HCT116 (cell line): Measurements from ENCODE around the gene RNF11. TPM values are rescaled to one million over a fixed set of nuclear protein-coding genes. Genes with fewer than 3 reads are reported as not detected.

Experiments
- ATAC-seq: fragments of 200-7000 bp; cut with Tn5 transposase; 2 replicates; pipeline ENCODE4 v1.9.1; 2020; ENCODE audit warnings: mild to moderate bottlenecking, moderate library complexity
- BruUV-seq: library from RNA; stranded (reverse); fragments of 400-500 nt; replicated peaks from 2 replicates; lab custom pipeline; 2021; lab: Mats Ljungman, UMichigan
- CTCF ChIA-PET: fragments of 300-600 bp; sonication (Branson Sonifier 250); formaldehyde crosslinking; loops from one replicate; lab custom pipeline; 2021; ENCODE audit warnings: antibody characterized with exemption; lab: Charles Lee
- POLR2A ChIA-PET: fragments of 300-600, 350-600 bp; sonication (Branson Sonifier 250); formaldehyde crosslinking; loops from one replicate; lab custom pipeline; 2021; ENCODE audit warnings: antibody characterized with exemption; lab: Charles Lee
- RAD21 ChIA-PET, 2 experiments: fragments of 300-600 bp; sonication (Branson Sonifier 250); formaldehyde crosslinking; loops; one replicate each; lab custom pipeline; 2023; ENCODE audit warnings: low total read pairs in 2 of 2; ENCODE audit not compliant: uncharacterized antibody in 2 of 2, unreplicated experiment in 2 of 2, low non-redundant PET in 1 of 2; lab: Charles Lee
- DNase-seq: peaks from one replicate; pipeline ENCODE4 v3.0.0-alpha.2; 2010; ENCODE audit warnings: low read depth, low spot score
- H2AFZ ChIP-seq: fragments of 200-600 bp; shearing (Covaris generic), sonication (generic); 2 replicates; pipeline ENCODE4 v1.6.1; 2017; ENCODE audit warnings: low read depth, mixed run types, mixed read lengths, antibody characterized with exemption, low read length; ENCODE audit not compliant: poor library complexity, severe bottlenecking
- H3K27ac ChIP-seq: 2 replicates; pipeline ENCODE4 v1.5.1; 2012; ENCODE audit warnings: low read depth, low read length
- H3K27me3 ChIP-seq: fragments of 200-600 bp; sonication (generic); 2 replicates; pipeline ENCODE4 v1.6.1; 2016; ENCODE audit warnings: mixed run types, low read length, mixed read lengths; ENCODE audit not compliant: insufficient read depth
- H3K36me3 ChIP-seq, 2 experiments: fragments of 200-500 bp in 1 of 2; fragments of 200-600 bp in 1 of 2; sonication (Bioruptor generic) in 1 of 2; sonication (generic) in 1 of 2; 2 replicates each; pipeline versions ENCODE4 v1.5.1 to v1.6.1; 2014 to 2016; ENCODE audit warnings: low read length in 2 of 2, inconsistent platforms in 1 of 2, mixed read lengths in 1 of 2, mixed run types in 1 of 2; ENCODE audit not compliant: insufficient read depth in 2 of 2, control insufficient read depth in 1 of 2
- H3K4me1 ChIP-seq, 2 experiments: fragments of 200-600 bp in 1 of 2; sonication (generic) in 1 of 2; 2 replicates each; pipeline versions ENCODE4 v1.5.1 to v1.6.1; 2012 to 2017; ENCODE audit warnings: low read length in 2 of 2, inconsistent platforms in 1 of 2, mild to moderate bottlenecking in 1 of 2, mixed read lengths in 1 of 2, mixed run types in 1 of 2, moderate library complexity in 1 of 2; ENCODE audit not compliant: insufficient read depth in 2 of 2, control insufficient read depth in 1 of 2
- H3K4me2 ChIP-seq: fragments of 200-600 bp; sonication (generic); 2 replicates; pipeline ENCODE4 v1.6.1; 2017; ENCODE audit warnings: mixed run types, low read length, mixed read lengths
- H3K4me3 ChIP-seq, 2 experiments: fragments of 200-600 bp in 1 of 2; sonication (generic) in 1 of 2; replicated peaks in 1 of 2; 2 replicates each; pipeline ENCODE4 v1.5.1; 2011 to 2016; ENCODE audit warnings: low read length in 2 of 2, control low read depth in 1 of 2, low read depth in 1 of 2, mild to moderate bottlenecking in 1 of 2, mixed read lengths in 1 of 2, mixed run types in 1 of 2
- H3K79me2 ChIP-seq: fragments of 200-600 bp; sonication (generic); 2 replicates; pipeline ENCODE4 v1.6.1; 2017; ENCODE audit warnings: mild to moderate bottlenecking, mixed run types, low read length, moderate library complexity, mixed read lengths; ENCODE audit not compliant: insufficient read depth
- H3K9ac ChIP-seq: fragments of 200-600 bp; sonication (generic); 2 replicates; pipeline ENCODE4 v1.6.1; 2016; ENCODE audit warnings: low read length, mixed read lengths
- H3K9me2 ChIP-seq: fragments of 200-600 bp; sonication (generic), shearing (Covaris generic); 2 replicates; pipeline ENCODE4 v1.6.1; 2017; ENCODE audit warnings: mixed run types, mild to moderate bottlenecking, moderate library complexity; ENCODE audit not compliant: insufficient read depth
- H3K9me3 ChIP-seq, 2 experiments: fragments of 200-500 bp in 1 of 2; fragments of 200-600 bp in 1 of 2; sonication (Bioruptor generic) in 1 of 2; sonication (generic) in 1 of 2; 2 replicates each; pipeline ENCODE4 v1.6.1; 2014 to 2017; ENCODE audit warnings: low read length in 2 of 2, mixed read lengths in 2 of 2, inconsistent platforms in 1 of 2, low read depth in 1 of 2, mild to moderate bottlenecking in 1 of 2, mixed run types in 1 of 2, moderate library complexity in 1 of 2; ENCODE audit not compliant: control insufficient read depth in 1 of 2, insufficient read depth in 1 of 2
- H4K20me1 ChIP-seq: fragments of 200-600 bp; sonication (generic), shearing (Covaris generic); 2 replicates; pipeline ENCODE4 v1.6.1; 2017; ENCODE audit warnings: mixed run types, mild to moderate bottlenecking, moderate library complexity; ENCODE audit not compliant: insufficient read depth
- CEBPB ChIP-seq: IDR thresholded peaks from 2 replicates; pipeline ENCODE4 v1.6.1; 2012; ENCODE audit warnings: low read depth
- FOSL1 ChIP-seq: IDR thresholded peaks from 2 replicates; pipeline ENCODE4 v1.6.1; 2012; ENCODE audit warnings: low read depth
- JUND ChIP-seq: IDR thresholded peaks from 2 replicates; pipeline ENCODE4 v1.6.1; 2012
- SP1 ChIP-seq: IDR thresholded peaks from 2 replicates; pipeline ENCODE4 v1.6.1; 2012; ENCODE audit warnings: low read depth
- ZFX ChIP-seq: fragments of 450-650 bp; IDR thresholded peaks from 2 replicates; pipeline ENCODE4 v1.6.1; 2017
- ZNF274 ChIP-seq: fragments of 200-500 bp; sonication (Bioruptor generic); IDR thresholded peaks from 2 replicates; pipeline ENCODE4 v1.6.1; 2014; ENCODE audit warnings: mild to moderate bottlenecking, low read depth, low read length, inconsistent platforms
- intact Hi-C: fragments of 100-400 bp; cut with micrococcal nuclease; formaldehyde crosslinking; loops from 2 replicates; pipeline ENCODE4 v1.10.0; 2022
- total RNA-seq: library from RNA; stranded (reverse); gene quantifications from one replicate; pipeline ENCODE4 v1.2.1, GENCODE V29; 2021; ENCODE audit not compliant: unreplicated experiment
- TF ChIP-seq, protein P1 (sequence below): IDR thresholded peaks from 2 replicates; pipeline ENCODE4 v1.6.1; 2012; ENCODE audit warnings: low read depth
- TF ChIP-seq, protein P2 (sequence below): IDR thresholded peaks from 2 replicates; pipeline ENCODE4 v1.6.1; 2011; ENCODE audit warnings: mild to moderate bottlenecking, low read length, moderate library complexity; ENCODE audit not compliant: insufficient replicate concordance; ENCODE audit errors: extremely low read depth

The RNF11 gene
- total RNA-seq, 1 experiment from 2014 or later = 60.9 TPM

DNA sequence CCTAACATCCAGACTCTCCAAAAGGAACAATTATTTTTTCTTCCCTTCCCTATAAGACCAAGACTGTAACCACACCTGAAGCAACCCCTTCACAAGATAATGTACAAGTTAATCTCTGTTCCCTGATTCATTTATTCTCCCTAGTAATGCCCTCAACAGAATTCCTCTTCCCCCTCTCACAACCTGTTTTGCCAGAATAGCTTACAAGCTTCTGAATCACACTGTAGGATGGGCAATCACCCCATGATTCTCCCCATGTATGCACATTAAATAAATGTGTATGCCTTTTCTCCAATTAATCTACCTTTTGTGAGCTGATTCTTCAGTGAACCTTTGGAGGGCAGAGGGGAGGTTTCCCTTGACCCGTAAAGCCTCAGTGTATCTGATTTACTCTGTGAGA is 20.9 kb upstream of the RNF11 start:
- Histone ChIP-seq H3K4me2 (no peak overlapping the region), H3K9me2 (no peaks in the 10 kb centered on the region), H3K4me1 (no peaks in the 10 kb centered on the region), H3K79me2 (no peaks in the 10 kb centered on the region), H4K20me1 (no peaks in the 10 kb centered on the region), H3K9ac (no peak overlapping the region), H2AFZ (no peak overlapping the region), H3K36me3 (no peaks in the 10 kb centered on the region), H3K4me3 (no peak overlapping the region), H3K27me3 (no peaks in the 10 kb centered on the region), H3K27ac (no peak overlapping the region), H3K9me3 (no peaks in the 10 kb centered on the region)
- RAD21 ChIA-PET = no interaction called here
- no peak for ATAC-seq
- POLR2A ChIA-PET = no interaction called here
- TF ChIP-seq ZNF274 = no peak
- TF ChIP-seq ZFX = no peak
- TF ChIP-seq FOSL1 = no peak
- TF ChIP-seq, protein P1, sequence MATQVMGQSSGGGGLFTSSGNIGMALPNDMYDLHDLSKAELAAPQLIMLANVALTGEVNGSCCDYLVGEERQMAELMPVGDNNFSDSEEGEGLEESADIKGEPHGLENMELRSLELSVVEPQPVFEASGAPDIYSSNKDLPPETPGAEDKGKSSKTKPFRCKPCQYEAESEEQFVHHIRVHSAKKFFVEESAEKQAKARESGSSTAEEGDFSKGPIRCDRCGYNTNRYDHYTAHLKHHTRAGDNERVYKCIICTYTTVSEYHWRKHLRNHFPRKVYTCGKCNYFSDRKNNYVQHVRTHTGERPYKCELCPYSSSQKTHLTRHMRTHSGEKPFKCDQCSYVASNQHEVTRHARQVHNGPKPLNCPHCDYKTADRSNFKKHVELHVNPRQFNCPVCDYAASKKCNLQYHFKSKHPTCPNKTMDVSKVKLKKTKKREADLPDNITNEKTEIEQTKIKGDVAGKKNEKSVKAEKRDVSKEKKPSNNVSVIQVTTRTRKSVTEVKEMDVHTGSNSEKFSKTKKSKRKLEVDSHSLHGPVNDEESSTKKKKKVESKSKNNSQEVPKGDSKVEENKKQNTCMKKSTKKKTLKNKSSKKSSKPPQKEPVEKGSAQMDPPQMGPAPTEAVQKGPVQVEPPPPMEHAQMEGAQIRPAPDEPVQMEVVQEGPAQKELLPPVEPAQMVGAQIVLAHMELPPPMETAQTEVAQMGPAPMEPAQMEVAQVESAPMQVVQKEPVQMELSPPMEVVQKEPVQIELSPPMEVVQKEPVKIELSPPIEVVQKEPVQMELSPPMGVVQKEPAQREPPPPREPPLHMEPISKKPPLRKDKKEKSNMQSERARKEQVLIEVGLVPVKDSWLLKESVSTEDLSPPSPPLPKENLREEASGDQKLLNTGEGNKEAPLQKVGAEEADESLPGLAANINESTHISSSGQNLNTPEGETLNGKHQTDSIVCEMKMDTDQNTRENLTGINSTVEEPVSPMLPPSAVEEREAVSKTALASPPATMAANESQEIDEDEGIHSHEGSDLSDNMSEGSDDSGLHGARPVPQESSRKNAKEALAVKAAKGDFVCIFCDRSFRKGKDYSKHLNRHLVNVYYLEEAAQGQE = no peak
- TF ChIP-seq, protein P2, sequence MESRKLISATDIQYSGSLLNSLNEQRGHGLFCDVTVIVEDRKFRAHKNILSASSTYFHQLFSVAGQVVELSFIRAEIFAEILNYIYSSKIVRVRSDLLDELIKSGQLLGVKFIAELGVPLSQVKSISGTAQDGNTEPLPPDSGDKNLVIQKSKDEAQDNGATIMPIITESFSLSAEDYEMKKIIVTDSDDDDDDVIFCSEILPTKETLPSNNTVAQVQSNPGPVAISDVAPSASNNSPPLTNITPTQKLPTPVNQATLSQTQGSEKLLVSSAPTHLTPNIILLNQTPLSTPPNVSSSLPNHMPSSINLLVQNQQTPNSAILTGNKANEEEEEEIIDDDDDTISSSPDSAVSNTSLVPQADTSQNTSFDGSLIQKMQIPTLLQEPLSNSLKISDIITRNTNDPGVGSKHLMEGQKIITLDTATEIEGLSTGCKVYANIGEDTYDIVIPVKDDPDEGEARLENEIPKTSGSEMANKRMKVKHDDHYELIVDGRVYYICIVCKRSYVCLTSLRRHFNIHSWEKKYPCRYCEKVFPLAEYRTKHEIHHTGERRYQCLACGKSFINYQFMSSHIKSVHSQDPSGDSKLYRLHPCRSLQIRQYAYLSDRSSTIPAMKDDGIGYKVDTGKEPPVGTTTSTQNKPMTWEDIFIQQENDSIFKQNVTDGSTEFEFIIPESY = no peak
- TF ChIP-seq SP1 = no peak
- TF ChIP-seq CEBPB = no peak
- no peak for TF ChIP-seq JUND
- BruUV-seq = no TSS peak
- DNase-seq = no peak
- intact Hi-C loops = no loop called here
- CTCF ChIA-PET = interaction anchor here (1.1 kb wide), 1 partner anchor 23 kb away, joined by 3 read pairs; no protein-coding TSS in a partner anchor
